ENCODE results near the gene CAT.

GRCh38 chr11:34458525-34458924, 19.8 kb downstream of the CAT start:
- TF ChIP-seq POLR2A (IDR thresholded peaks at IDR 0.05; ENCODE audit: low read length) (no peak), GATA1 (IDR thresholded peaks at IDR 0.05; ENCODE audit: low read depth, low read length) (no peak)

Data from erythroblast (primary cell).